SJCRH30 (cell line): ENCODE measurements around the gene TTC39C. TPM values are rescaled to one million over a fixed set of nuclear protein-coding genes. Genes with fewer than 3 reads are reported as not detected.
A peak's percentile ranks its signal among the peaks of the same experiment; 100 is the strongest.
"Not testable (repeated sequence)": the region's sequence is repeated elsewhere in the genome, so short reads cannot be mapped to it uniquely, and the experiment has no call there.

Source experiments
- DNase-seq, 2 experiments: peaks; one replicate each; pipeline ENCODE4 v3.0.0-alpha.2; 2015 to 2020
- H3K27ac ChIP-seq: fragments of 250-450 bp; sonication (Bioruptor Pico); 2 replicates; pipeline ENCODE4 v1.5.1; 2020; ENCODE audit warnings: mild to moderate bottlenecking, moderate library complexity
- H3K27me3 ChIP-seq: fragments of 250-450 bp; sonication (Bioruptor Pico); 2 replicates; pipeline ENCODE4 v1.5.1; 2020; ENCODE audit warnings: mild to moderate bottlenecking, moderate library complexity
- H3K36me3 ChIP-seq: fragments of 250-450 bp; sonication (Bioruptor Pico); 2 replicates; pipeline ENCODE4 v1.5.1; 2020; ENCODE audit warnings: mild to moderate bottlenecking, moderate library complexity
- H3K4me1 ChIP-seq: fragments of 250-450 bp; sonication (Bioruptor Pico); 2 replicates; pipeline ENCODE4 v1.5.1; 2020; ENCODE audit warnings: mild to moderate bottlenecking, moderate library complexity
- H3K4me3 ChIP-seq: fragments of 250-450 bp; sonication (Bioruptor Pico); 2 replicates; pipeline ENCODE4 v1.5.1; 2020; ENCODE audit warnings: mild to moderate bottlenecking, moderate library complexity
- H3K9me3 ChIP-seq: fragments of 250-450 bp; sonication (Bioruptor Pico); replicated peaks from 2 replicates; pipeline ENCODE4 v1.5.1; 2020; ENCODE audit warnings: mild to moderate bottlenecking, moderate library complexity
- total RNA-seq: library from RNA; depleted of rRNA; stranded (reverse); fragments of >200 nt; shearing (Covaris generic); gene quantifications from 2 replicates; pipeline ENCODE4 v1.2.3, GENCODE V29; 2014

The TTC39C gene
- total RNA-seq, 1 experiment from 2014 or later = 12.6 TPM

- no peaks in the 10 kb centered on the region for H3K9me3 ChIP-seq
- DNase-seq = no peak
- peaks cover 3% of the 10 kb centered on the region; the same call in 1 of the 2 replicates for H3K4me1 ChIP-seq
- H3K36me3 ChIP-seq = no peaks in the 10 kb centered on the region
- no peak overlapping the region for H3K4me3 ChIP-seq
- H3K27me3 ChIP-seq = no peaks in the 10 kb centered on the region
- H3K27ac ChIP-seq = no peak overlapping the region
These were observed 51.4 kb downstream of the TTC39C start for GRCh38 chr18:24065906-24066305.

DNA sequence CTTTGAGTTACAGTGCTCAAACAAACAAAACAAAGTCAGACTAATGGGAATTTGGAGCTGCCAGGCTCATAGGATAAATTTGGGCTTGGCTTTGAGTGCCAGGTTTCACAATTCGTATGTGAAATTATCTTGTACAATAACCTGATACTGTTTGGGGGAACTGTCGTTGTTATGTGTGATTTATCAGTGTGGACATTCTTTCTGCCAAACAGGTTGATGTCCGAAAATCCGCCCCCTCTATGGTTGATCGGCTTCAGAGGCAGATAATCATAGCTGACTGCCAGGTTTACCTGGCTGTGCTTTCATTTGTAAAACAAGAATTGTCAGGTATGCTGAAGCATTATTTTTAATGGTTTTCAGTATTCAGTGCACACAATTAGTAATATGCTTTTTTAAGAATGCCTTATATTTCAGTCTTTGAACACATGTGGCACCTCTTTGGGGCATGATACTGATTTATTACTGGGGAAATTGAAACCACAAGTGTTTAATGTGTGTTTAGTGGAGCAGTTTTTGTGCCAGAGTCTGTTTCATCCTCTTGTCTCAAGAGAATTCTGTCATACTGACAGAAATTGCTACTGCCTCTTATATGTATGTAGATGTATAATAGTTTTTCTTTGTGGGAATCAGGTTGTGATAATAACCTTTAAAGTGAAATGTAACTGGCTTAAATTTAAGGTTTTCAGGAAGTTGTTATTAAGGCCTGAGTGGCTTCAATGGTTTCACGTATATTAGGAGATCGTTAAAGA is 54.6 kb downstream of the TTC39C start:
- no peak overlapping the region for H3K4me3 ChIP-seq
- no peaks in the 10 kb centered on the region for H3K36me3 ChIP-seq
- DNase-seq = no peak
- H3K9me3 ChIP-seq = no peaks in the 10 kb centered on the region
- H3K27ac ChIP-seq = no peak overlapping the region
- H3K4me1 ChIP-seq = peaks cover 3% of the 10 kb centered on the region; the same call in 1 of the 2 replicates
- no peaks in the 10 kb centered on the region for H3K27me3 ChIP-seq

DNA sequence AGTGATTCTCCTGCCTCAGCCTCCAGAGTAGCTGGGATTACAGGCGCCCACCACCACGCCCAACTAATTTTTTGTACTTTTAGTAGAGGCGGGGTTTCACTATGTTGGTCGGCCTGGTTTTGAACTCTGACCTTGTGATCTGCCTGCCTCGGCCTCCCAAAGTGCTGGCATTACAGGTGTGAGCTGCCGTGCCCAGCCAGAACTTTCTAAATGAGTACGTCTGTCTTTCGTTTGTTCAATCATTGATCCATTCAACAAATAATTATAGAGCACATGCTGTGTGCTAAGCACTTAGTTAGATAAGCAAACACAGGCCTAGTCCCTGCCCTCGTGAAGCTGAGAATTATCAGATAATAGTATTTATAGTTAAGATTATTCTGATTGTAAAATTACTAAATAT is 56.5 kb downstream of the TTC39C start:
- no peak for DNase-seq
- no peaks in the 10 kb centered on the region for H3K27me3 ChIP-seq
- no peak overlapping the region for H3K27ac ChIP-seq
- H3K9me3 ChIP-seq = no peaks in the 10 kb centered on the region
- peaks cover 1% of the 10 kb centered on the region; the same call in 1 of the 2 replicates for H3K4me1 ChIP-seq
- H3K4me3 ChIP-seq = no peak overlapping the region
- no peaks in the 10 kb centered on the region for H3K36me3 ChIP-seq

DNA sequence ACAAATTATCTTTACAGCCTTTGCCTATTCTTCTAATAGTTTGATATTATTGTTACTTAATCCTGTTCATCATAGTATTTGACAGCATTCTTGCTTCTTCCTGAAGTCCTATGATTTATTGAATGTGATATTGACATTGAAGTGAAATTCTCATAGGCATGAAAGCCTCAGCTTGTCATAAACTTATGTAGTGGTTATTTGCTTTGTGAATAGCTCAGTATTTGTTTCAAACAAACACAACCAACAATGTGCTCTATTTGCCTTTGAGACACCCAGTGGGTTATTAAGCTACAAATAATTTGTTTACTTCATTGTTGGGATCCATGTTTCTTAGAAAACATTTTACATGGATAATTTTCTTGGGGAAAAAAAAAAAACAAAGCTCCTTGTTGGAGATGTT is 57.2 kb downstream of the TTC39C start:
- Histone ChIP-seq H3K4me1 (no peaks in the 10 kb centered on the region), H3K4me3 (no peak overlapping the region), H3K27me3 (no peaks in the 10 kb centered on the region), H3K36me3 (no peaks in the 10 kb centered on the region), H3K9me3 (no peaks in the 10 kb centered on the region), H3K27ac (no peak overlapping the region)
- no peak for DNase-seq

DNA sequence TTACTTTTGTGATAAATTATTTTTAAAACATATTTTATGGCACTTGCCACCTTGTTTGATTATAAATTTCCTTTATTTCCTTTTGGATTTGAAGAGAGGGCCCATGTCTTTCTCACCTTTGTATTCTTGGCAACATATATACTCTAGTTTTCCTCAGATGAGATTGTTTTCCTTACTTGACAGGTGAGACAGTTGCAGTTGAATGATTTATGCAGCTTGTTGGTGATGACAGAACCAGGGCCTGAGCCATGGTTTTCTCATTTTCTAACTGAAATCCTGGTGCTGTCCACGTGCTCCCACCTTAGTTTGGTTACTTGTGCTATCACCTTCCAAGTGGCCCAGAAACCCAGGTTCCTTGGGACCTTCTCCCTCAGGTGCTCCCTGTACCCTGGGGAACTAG is 58.2 kb downstream of the TTC39C start:
- H3K27me3 ChIP-seq = no peaks in the 10 kb centered on the region
- DNase-seq = no peak
- no peaks in the 10 kb centered on the region for H3K9me3 ChIP-seq
- no peaks in the 10 kb centered on the region for H3K4me1 ChIP-seq
- no peak overlapping the region for H3K27ac ChIP-seq
- no peak overlapping the region for H3K4me3 ChIP-seq
- H3K36me3 ChIP-seq = no peaks in the 10 kb centered on the region

DNA sequence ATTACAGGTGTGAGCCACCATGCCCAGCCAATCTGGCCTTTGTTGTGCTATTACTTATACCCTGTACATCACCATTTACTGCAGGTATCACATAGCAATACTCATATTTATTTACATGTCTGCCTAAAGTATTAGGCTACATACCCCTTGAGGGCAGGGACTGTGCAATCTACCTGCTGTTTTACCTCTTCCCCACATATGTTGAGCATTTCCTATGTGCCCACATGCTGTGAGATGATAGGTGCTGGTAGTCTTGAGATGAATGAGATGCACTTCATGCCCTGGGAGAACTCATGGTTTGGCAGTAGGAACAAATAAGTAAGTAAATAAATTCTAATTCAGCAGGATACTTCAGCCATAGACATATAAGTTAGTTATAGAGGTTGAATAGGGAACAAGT is 59.2 kb downstream of the TTC39C start:
- Histone ChIP-seq H3K4me3 (no peak overlapping the region), H3K27ac (no peak overlapping the region), H3K36me3 (no peaks in the 10 kb centered on the region), H3K9me3 (no peaks in the 10 kb centered on the region), H3K27me3 (no peaks in the 10 kb centered on the region), H3K4me1 (no peaks in the 10 kb centered on the region)
- no peak for DNase-seq

GRCh38 chr18:24074757-24075156 is 60.2 kb downstream of the TTC39C start:
- not testable (repeated sequence) for H3K9me3 ChIP-seq, H3K4me1 ChIP-seq, H3K27me3 ChIP-seq, DNase-seq, H3K4me3 ChIP-seq, H3K27ac ChIP-seq, H3K36me3 ChIP-seq

GRCh38 chr18:24075767-24076597 is 61.4 kb downstream of the TTC39C start:
- Histone ChIP-seq H3K27me3 (no peaks in the 10 kb centered on the region), H3K27ac (no peak overlapping the region), H3K36me3 (no peaks in the 10 kb centered on the region), H3K4me3 (no peak overlapping the region), H3K4me1 (no peaks in the 10 kb centered on the region), H3K9me3 (no peaks in the 10 kb centered on the region)
- peak; percentile 82 to 87 for DNase-seq

- no peak overlapping the region for H3K4me3 ChIP-seq
- DNase-seq = no peak
- H3K27me3 ChIP-seq = no peaks in the 10 kb centered on the region
- no peak overlapping the region for H3K27ac ChIP-seq
- no peaks in the 10 kb centered on the region for H3K36me3 ChIP-seq
- H3K4me1 ChIP-seq = no peaks in the 10 kb centered on the region
- no peaks in the 10 kb centered on the region for H3K9me3 ChIP-seq
These were observed 62.4 kb downstream of the TTC39C start for GRCh38 chr18:24076950-24077349.

- Histone ChIP-seq H3K4me3 (no peak overlapping the region), H3K4me1 (no peaks in the 10 kb centered on the region), H3K9me3 (no peaks in the 10 kb centered on the region), H3K27me3 (no peaks in the 10 kb centered on the region), H3K36me3 (no peaks in the 10 kb centered on the region), H3K27ac (no peak overlapping the region)
- DNase-seq = no peak
These were observed 63.8 kb downstream of the TTC39C start for GRCh38 chr18:24078391-24078790.

DNA sequence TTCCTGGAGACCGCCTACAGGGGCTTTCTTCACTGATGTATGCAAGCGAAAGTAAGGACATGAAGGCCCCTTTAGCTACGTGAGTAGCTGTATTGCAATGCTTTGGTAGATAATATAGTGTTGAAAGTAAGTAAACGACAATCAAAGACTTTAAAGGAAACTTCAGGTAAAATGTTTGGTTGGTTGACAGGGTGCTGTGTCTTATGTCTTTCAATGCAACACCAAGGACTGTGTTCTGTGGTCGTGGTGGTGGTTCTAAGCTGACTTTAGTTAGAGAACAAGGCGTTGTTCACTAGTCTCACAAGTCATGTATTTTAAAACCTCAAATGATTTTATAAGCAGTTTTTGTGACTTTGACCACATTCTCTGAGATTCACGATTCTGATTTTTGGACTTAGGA is 66.3 kb downstream of the TTC39C start:
- H3K4me1 ChIP-seq = peaks cover 8% of the 10 kb centered on the region
- no peaks in the 10 kb centered on the region for H3K9me3 ChIP-seq
- H3K27ac ChIP-seq = no peak overlapping the region
- no peaks in the 10 kb centered on the region for H3K36me3 ChIP-seq
- no peak for DNase-seq
- H3K4me3 ChIP-seq = no peak overlapping the region
- H3K27me3 ChIP-seq = no peaks in the 10 kb centered on the region

DNA sequence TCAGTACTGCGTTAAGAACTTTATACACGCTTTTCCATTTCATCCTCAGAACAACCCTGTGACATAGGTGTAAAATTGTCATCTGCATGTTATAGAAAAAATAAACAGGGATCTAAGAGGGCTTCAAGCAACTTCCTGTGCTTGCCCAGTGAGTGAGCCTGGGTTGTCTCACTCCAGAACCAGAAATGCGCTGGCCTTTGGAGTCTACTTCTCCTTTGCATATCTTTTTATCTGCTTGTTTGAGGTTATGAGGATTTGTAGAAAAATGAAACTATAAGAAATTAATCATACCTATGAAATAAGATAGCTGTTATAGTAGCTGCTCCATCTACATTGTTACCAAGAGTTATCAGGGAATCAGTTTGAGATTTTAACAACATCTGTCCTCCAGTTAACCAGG is 69.0 kb downstream of the TTC39C start:
- peaks cover 19% of the 10 kb centered on the region for H3K4me1 ChIP-seq
- no peak overlapping the region for H3K4me3 ChIP-seq
- H3K36me3 ChIP-seq = no peaks in the 10 kb centered on the region
- H3K9me3 ChIP-seq = no peaks in the 10 kb centered on the region
- H3K27me3 ChIP-seq = no peaks in the 10 kb centered on the region
- DNase-seq = no peak
- H3K27ac ChIP-seq = no peak overlapping the region

DNA sequence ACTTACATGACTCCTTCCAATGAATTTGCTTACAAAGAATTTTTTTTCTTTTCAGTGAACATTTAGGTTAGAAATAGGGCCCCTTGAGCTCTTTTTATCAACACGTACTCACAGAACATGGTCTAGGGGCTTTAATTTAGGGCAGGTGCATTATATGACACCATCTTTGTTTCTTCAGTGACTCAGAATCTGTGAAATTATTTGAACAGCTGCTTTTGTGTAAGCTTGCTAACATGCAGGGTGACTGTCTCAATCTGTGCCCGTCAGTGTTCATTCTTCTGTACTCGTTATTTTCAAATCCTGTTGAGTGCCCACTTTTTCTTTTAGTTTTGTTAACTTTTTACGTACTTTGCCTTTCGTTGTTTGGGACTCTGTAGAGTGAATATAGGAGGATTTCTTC is 71.5 kb downstream of the TTC39C start:
- H3K27ac ChIP-seq = peak overlapping the region; percentile 88
- no peaks in the 10 kb centered on the region for H3K27me3 ChIP-seq
- no peaks in the 10 kb centered on the region for H3K9me3 ChIP-seq
- peaks cover 19% of the 10 kb centered on the region for H3K4me1 ChIP-seq
- peak; percentile 27 to 73 for DNase-seq
- peak overlapping the region; percentile 14 for H3K4me3 ChIP-seq
- no peaks in the 10 kb centered on the region for H3K36me3 ChIP-seq

DNA sequence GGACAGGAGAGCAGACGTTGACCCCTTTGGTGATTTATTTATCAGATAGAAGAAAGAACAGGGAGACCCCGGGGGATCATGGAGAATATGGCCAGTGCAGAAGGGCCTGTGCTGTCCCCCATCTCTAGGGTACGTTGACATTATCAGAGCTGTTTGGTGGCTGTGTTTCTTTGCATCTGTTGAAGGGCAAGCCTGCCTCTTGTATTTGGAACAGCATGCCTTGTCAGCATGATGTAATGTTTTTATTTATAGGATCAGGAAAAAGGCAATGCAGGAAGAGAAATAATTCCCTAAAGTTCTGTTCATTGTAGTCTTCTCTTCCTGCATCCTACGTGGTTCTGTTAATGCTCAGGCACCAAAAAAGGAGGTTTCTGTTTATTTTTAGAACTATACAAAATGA is 74.5 kb downstream of the TTC39C start:
- no peak overlapping the region for H3K27ac ChIP-seq
- no peaks in the 10 kb centered on the region for H3K9me3 ChIP-seq
- H3K27me3 ChIP-seq = no peaks in the 10 kb centered on the region
- H3K36me3 ChIP-seq = 0 out of 2 replicates have a peak, but pooled peaks cover 2% of the 10 kb centered on the region
- peaks cover 19% of the 10 kb centered on the region for H3K4me1 ChIP-seq
- DNase-seq = no peak
- H3K4me3 ChIP-seq = no peak overlapping the region

DNA sequence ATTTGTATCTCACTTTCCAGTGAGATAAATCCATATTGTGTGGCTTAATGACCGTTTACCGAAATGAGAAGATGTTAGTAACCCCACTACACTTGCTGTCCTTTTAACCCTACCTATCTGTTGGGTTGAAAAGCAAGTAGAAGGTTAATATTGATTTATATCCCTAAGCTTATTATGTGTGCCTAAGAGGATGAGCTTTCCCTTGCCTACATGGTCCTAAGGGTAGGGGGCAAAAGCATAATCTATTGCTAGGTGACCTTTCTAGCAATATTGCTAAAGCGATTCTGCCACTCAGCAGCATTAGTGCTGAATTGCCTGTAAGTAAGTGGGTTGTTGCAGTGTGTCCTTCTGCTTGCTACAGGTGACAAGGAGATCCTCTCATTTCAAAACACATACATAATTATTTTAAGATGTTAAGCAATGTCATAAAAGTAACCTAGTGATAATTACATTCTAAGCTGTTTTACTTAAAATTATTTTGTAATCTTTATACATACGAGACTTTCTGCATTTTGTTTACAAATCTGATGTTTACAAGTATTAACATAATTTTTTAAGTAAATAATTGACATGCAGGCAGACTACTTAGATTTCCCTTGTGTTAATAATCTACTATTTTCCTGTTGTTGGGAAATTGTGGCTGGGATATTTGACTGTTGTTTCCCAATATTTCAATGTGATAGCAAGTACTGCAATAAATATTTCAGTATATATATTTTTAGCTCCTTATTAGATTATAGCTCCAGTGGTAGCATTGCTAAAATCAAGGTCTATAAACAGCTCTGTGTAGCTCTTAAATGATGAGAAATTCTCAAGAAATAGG is 75.2 kb downstream of the TTC39C start:
- Histone ChIP-seq H3K4me1 (peaks cover 19% of the 10 kb centered on the region), H3K4me3 (no peak overlapping the region), H3K9me3 (no peaks in the 10 kb centered on the region), H3K27ac (no peak overlapping the region), H3K27me3 (no peaks in the 10 kb centered on the region), H3K36me3 (0 out of 2 replicates have a peak, but pooled peaks cover 2% of the 10 kb centered on the region)
- no peak for DNase-seq
